GM12891 (cell line): ENCODE measurements around the gene PRCP.

ENCODE experiments used
- POLR2A ChIP-seq: IDR thresholded peaks from 2 replicates; pipeline ENCODE4 v1.6.1; 2011; ENCODE audit warnings: low read depth, low read length, control low read depth
- POLR2AphosphoS5 ChIP-seq: IDR thresholded peaks from 2 replicates; pipeline ENCODE4 v1.6.1; 2011; ENCODE audit warnings: low read depth, low read length, control low read depth

- no peak for TF ChIP-seq POLR2AphosphoS5
- no peak for TF ChIP-seq POLR2A
Observed at GRCh38 chr11:82889133-82890001, 10.9 kb downstream of the PRCP start.
